BE2C (cell line): Measurements from ENCODE around the gene DRAXIN.

ENCODE experiments used
- DNase-seq: peaks from one replicate; pipeline ENCODE4 v3.0.0-alpha.2; 2020
- H3K27me3 ChIP-seq: fragments of 250-450 bp; sonication (Bioruptor Pico); 2 replicates; pipeline ENCODE4 v1.5.1; 2020; ENCODE audit warnings: mild to moderate bottlenecking
- H3K36me3 ChIP-seq: fragments of 250-450 bp; sonication (Bioruptor Pico); 2 replicates; pipeline ENCODE4 v1.5.1; 2020; ENCODE audit warnings: mild to moderate bottlenecking
- H3K4me1 ChIP-seq: fragments of 250-450 bp; sonication (Bioruptor Pico); 2 replicates; pipeline ENCODE4 v1.5.1; 2020
- H3K4me3 ChIP-seq: 2 replicates; pipeline ENCODE4 v1.5.1; 2011; ENCODE audit warnings: low read depth, low read length
- H3K9me3 ChIP-seq: fragments of 250-450 bp; sonication (Bioruptor Pico); 2 replicates; pipeline ENCODE4 v1.5.1; 2020
- TF ChIP-seq, protein P1 (sequence below): IDR thresholded peaks from 2 replicates; pipeline ENCODE4 v1.5.1; 2012; ENCODE audit warnings: mild to moderate bottlenecking, low read depth, low read length

The DRAXIN gene

DNA sequence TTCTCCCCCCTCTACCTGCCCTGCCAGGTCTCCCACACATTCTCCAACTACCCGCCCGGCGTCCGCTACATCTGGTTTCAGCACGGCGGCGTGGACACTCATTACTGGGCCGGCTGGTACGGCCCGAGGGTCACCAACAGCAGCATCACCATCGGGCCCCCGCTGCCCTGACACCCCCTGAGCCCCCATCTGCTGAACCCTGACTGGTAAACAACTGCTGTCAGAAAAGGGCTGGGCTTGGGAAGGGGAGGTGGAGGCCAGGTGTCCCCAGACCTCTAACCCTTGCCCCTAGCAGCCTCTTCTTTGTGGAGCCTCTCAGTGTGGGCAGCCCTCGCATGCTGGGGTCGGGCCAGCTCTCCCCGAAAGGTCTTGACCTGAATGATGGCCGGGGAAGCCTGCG, 30.4 kb upstream of the DRAXIN start:
- Histone ChIP-seq H3K27me3 (no peaks in the 10 kb centered on the region), H3K36me3 (no peaks in the 10 kb centered on the region), H3K9me3 (no peaks in the 10 kb centered on the region), H3K4me3 (no peak overlapping the region), H3K4me1 (no peaks in the 10 kb centered on the region)
- DNase-seq: no peak
- TF ChIP-seq, protein P1, sequence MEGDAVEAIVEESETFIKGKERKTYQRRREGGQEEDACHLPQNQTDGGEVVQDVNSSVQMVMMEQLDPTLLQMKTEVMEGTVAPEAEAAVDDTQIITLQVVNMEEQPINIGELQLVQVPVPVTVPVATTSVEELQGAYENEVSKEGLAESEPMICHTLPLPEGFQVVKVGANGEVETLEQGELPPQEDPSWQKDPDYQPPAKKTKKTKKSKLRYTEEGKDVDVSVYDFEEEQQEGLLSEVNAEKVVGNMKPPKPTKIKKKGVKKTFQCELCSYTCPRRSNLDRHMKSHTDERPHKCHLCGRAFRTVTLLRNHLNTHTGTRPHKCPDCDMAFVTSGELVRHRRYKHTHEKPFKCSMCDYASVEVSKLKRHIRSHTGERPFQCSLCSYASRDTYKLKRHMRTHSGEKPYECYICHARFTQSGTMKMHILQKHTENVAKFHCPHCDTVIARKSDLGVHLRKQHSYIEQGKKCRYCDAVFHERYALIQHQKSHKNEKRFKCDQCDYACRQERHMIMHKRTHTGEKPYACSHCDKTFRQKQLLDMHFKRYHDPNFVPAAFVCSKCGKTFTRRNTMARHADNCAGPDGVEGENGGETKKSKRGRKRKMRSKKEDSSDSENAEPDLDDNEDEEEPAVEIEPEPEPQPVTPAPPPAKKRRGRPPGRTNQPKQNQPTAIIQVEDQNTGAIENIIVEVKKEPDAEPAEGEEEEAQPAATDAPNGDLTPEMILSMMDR: no peak

DNA sequence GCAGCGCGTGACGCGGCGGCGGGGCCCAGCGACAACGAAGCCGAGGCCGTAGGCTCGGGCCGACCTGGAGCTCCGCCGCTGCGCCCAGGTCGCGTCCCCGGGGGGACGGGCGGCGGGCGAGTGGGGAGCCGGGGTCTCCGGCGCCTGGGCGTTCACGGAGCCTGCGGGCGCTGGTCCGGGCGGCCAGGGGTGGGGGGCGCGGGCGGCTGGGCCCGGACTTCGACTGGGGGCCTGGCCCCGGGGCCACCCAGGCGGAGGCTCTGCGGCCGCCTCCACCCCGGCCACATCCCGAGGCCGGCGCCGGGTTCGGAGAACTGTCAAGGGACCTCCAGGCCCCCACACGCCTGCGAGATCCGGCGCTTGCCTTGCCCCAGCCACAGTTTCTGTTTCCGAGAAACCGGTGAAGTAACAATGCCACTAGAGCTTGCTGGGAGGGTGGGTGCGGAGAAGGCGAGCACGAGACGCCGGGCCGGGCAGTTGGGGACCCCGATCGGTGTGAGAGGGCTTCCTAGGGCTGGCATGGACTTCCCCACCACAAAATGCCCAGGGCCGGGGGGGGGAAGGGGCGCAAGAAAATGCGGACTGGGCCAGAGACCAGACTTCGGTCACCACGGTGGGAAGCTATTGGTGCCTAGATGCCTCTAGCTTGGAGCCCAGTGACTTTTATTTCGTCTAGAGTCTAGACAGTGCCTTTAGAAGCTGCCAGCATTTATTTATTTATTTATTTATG, 27.0 kb upstream of the DRAXIN start:
- Histone ChIP-seq H3K36me3 (no peaks in the 10 kb centered on the region), H3K4me3 (no peak overlapping the region), H3K4me1 (no peaks in the 10 kb centered on the region), H3K9me3 (no peaks in the 10 kb centered on the region), H3K27me3 (no peaks in the 10 kb centered on the region)
- DNase-seq: no peak
- TF ChIP-seq, protein P1: no peak

DNA sequence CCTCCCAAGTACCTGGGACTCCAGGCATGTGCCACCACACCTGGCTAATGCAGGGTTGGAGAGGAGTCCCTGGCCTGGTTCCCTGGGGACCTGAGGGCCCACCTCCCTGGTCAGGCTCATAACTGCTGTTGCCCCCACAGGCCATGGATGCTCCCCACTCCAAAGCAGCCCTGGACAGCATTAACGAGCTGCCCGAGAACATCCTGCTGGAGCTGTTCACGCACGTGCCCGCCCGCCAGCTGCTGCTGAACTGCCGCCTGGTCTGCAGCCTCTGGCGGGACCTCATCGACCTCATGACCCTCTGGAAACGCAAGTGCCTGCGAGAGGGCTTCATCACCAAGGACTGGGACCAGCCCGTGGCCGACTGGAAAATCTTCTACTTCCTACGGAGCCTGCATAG, 23.0 kb upstream of the DRAXIN start:
- Histone ChIP-seq H3K36me3 (no peaks in the 10 kb centered on the region), H3K4me3 (no peak overlapping the region), H3K27me3 (no peaks in the 10 kb centered on the region), H3K9me3 (no peaks in the 10 kb centered on the region), H3K4me1 (no peaks in the 10 kb centered on the region)
- TF ChIP-seq, protein P1: no peak
- DNase-seq: no peak

GRCh38 chr1:11670747-11671146, 20.8 kb upstream of the DRAXIN start:
- no peak overlapping the region for H3K4me3 ChIP-seq
- H3K36me3 ChIP-seq: no peaks in the 10 kb centered on the region
- no peaks in the 10 kb centered on the region for H3K9me3 ChIP-seq
- H3K4me1 ChIP-seq: no peaks in the 10 kb centered on the region
- H3K27me3 ChIP-seq: no peaks in the 10 kb centered on the region
- no peak for DNase-seq
- TF ChIP-seq, protein P1: no peak

DNA sequence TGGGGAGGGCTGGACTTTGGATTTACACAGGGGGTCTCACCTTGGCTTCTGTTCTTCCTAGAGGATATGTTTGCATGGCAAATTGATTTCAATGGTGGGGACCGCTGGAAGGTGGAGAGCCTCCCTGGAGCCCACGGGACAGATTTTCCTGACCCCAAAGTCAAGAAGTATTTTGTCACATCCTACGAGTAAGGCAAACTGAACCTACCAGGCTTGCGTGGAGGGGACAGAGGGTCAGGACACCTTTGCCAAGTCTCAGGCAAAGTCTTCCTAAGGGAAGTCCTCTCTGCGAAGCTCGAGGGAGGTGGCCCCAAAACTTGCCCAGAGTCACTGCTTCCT, 20.3 kb upstream of the DRAXIN start:
- Histone ChIP-seq H3K9me3 (no peaks in the 10 kb centered on the region), H3K4me3 (no peak overlapping the region), H3K36me3 (no peaks in the 10 kb centered on the region), H3K27me3 (no peaks in the 10 kb centered on the region), H3K4me1 (no peaks in the 10 kb centered on the region)
- no peak for DNase-seq
- TF ChIP-seq, protein P1: no peak

GRCh38 chr1:11671544-11672286, 19.8 kb upstream of the DRAXIN start:
- no peaks in the 10 kb centered on the region for H3K36me3 ChIP-seq
- H3K27me3 ChIP-seq: no peaks in the 10 kb centered on the region
- TF ChIP-seq, protein P1: no peak
- H3K4me1 ChIP-seq: no peaks in the 10 kb centered on the region
- DNase-seq: no peak
- H3K9me3 ChIP-seq: no peaks in the 10 kb centered on the region
- no peak overlapping the region for H3K4me3 ChIP-seq
